ENCODE data around the gene CMSS1.

Gene CMSS1

GRCh38 chr3:100080573-100080972, 262.9 kb downstream of the CMSS1 start:
- TF ChIP-seq, protein P1, sequence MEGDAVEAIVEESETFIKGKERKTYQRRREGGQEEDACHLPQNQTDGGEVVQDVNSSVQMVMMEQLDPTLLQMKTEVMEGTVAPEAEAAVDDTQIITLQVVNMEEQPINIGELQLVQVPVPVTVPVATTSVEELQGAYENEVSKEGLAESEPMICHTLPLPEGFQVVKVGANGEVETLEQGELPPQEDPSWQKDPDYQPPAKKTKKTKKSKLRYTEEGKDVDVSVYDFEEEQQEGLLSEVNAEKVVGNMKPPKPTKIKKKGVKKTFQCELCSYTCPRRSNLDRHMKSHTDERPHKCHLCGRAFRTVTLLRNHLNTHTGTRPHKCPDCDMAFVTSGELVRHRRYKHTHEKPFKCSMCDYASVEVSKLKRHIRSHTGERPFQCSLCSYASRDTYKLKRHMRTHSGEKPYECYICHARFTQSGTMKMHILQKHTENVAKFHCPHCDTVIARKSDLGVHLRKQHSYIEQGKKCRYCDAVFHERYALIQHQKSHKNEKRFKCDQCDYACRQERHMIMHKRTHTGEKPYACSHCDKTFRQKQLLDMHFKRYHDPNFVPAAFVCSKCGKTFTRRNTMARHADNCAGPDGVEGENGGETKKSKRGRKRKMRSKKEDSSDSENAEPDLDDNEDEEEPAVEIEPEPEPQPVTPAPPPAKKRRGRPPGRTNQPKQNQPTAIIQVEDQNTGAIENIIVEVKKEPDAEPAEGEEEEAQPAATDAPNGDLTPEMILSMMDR (IDR thresholded peaks at IDR 0.05; ENCODE audit: insufficient read depth, low read length, missing control alignments) = no peak
- no peak overlapping the region for H3K4me3 ChIP-seq (ENCODE audit: low read depth, low read length)
- DNase-seq (ENCODE audit: low read depth, low spot score) = no peak
- POLR2A ChIA-PET = no interaction called here
- CTCF ChIA-PET = interaction anchor here (0.8 to 2.4 kb wide), 4 partner anchors 8 to 237 kb away, joined by 3 to 8 read pairs (median 4); no protein-coding TSS in a partner anchor

DNA sequence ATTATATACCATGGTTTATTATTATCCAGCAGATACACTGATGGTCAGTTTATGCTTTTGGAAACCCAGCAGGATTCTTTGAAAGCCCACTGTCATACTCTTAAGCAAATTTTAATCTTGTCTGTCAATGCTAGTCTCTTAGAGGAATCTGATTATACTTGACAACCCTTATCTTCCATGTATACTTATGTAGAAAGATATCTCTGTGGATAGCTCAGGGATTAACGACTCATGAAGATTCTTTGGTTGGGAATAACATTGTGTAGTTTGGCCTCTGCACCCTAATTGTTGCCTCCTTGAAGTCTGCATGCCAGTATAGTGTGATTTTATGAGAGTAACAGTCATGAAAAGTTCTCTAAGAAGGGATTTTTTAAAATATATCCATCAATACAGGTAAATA, 263.6 kb downstream of the CMSS1 start:
- TF ChIP-seq, protein P1 (IDR thresholded peaks at IDR 0.05; ENCODE audit: insufficient read depth, low read length, missing control alignments) = no peak
- ChIA-PET CTCF (interaction anchor here (2.4 kb wide), 1 partner anchor 238 kb away, joined by 5 read pairs; no protein-coding TSS in a partner anchor), POLR2A (no interaction called here)
- no peak overlapping the region for H3K4me3 ChIP-seq (ENCODE audit: low read depth, low read length)
- DNase-seq (ENCODE audit: low read depth, low spot score) = no peak

GRCh38 chr3:100081986-100082692, 264.5 kb downstream of the CMSS1 start:
- TF ChIP-seq, protein P1 (IDR thresholded peaks at IDR 0.05; ENCODE audit: insufficient read depth, low read length, missing control alignments) = no peak
- no peak overlapping the region for H3K4me3 ChIP-seq (ENCODE audit: low read depth, low read length)
- CTCF ChIA-PET = interaction anchor here (0.7 to 2.4 kb wide), 5 partner anchors 14 to 238 kb away, joined by 3 to 5 read pairs (median 4); partner anchors contain the start of gene TBC1D23
- POLR2A ChIA-PET = no interaction called here
- no peak for DNase-seq (ENCODE audit: low read depth, low spot score)

DNA sequence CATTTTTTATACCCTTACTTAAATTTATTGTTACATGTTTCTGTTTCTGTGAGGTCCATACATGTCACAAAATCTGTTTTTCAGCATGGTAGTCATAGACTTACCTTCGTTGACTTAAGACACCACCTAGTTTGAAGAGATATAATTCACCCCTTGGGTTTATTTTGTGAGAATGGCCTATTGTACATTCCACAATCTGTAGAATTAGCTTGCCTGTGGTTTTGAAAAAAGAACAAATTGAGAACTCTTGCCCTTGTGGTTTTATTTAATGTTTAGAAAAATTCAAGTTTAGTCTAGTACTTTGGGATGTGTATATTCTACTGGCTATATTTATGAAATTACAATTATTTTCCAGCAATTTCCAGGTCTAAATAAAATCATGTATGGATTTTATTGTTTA, 265.1 kb downstream of the CMSS1 start:
- CTCF ChIA-PET = interaction anchor here (0.7 to 2.5 kb wide), 5 partner anchors 9 to 238 kb away, joined by 3 to 13 read pairs (median 4); partner anchors contain the start of gene TBC1D23
- DNase-seq (ENCODE audit: low read depth, low spot score) = no peak
- H3K4me3 ChIP-seq (ENCODE audit: low read depth, low read length) = no peak overlapping the region
- TF ChIP-seq, protein P1 (IDR thresholded peaks at IDR 0.05; ENCODE audit: insufficient read depth, low read length, missing control alignments) = no peak
- POLR2A ChIA-PET = no interaction called here

- TF ChIP-seq, protein P1 (IDR thresholded peaks at IDR 0.05; ENCODE audit: insufficient read depth, low read length, missing control alignments) = no peak
- H3K4me3 ChIP-seq (ENCODE audit: low read depth, low read length) = no peak overlapping the region
- DNase-seq (ENCODE audit: low read depth, low spot score) = no peak
- ChIA-PET CTCF (interaction anchor here (1.0 to 2.5 kb wide), 4 partner anchors 9 to 177 kb away, joined by 3 to 13 read pairs (median 4); partner anchors contain the start of gene TBC1D23), POLR2A (no interaction called here)
Measured at GRCh38 chr3:100083209-100083608, 265.5 kb downstream of the CMSS1 start.

DNA sequence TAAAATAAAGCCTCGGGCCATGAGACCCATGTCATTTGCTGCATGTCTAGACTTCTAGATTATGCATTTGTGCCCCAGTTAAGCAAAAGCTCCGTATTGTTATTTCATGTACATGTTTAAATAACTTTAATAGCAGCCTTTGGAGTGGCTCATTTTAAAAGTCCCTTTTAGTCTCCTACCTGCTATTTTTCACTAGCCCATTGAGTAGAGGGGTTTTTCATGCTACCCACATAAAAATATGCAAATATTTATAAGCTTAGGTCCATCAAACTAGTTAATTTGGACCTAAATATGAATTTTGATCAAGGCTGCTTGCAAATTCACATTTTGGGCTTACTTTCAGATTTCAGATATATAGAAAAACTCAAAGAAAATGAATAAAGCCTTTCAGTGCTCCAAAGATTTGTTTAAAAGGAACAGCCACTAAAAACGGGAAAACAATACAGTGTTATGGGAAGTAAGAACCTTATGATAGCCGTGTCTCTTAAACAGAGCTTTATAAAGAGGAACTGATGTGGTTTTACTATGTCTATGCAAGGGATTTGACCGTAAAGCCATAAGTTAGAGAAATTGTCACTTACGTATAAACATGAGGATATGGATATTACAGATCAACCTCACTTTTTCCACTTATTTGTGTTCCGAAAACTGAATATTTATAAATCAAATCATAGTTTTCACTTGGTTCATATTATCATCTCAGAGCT, 266.6 kb downstream of the CMSS1 start:
- POLR2A ChIA-PET = no interaction called here
- no peak for DNase-seq (ENCODE audit: low read depth, low spot score)
- CTCF ChIA-PET = interaction anchor here (1.0 to 2.5 kb wide), 5 partner anchors 10 to 253 kb away, joined by 3 to 13 read pairs (median 5); no protein-coding TSS in a partner anchor
- TF ChIP-seq, protein P1 (IDR thresholded peaks at IDR 0.05; ENCODE audit: insufficient read depth, low read length, missing control alignments) = no peak
- no peak overlapping the region for H3K4me3 ChIP-seq (ENCODE audit: low read depth, low read length)
